ENCODE data around the gene FADS3. TPM values are rescaled to one million over a fixed set of nuclear protein-coding genes. Genes with fewer than 3 reads are reported as not detected.

Gene FADS3
- total and polyA plus RNA-seq, 2 donors (not counting 1 experiment from before 2014, with no cell fraction given): 225 to 256 TPM

DNA sequence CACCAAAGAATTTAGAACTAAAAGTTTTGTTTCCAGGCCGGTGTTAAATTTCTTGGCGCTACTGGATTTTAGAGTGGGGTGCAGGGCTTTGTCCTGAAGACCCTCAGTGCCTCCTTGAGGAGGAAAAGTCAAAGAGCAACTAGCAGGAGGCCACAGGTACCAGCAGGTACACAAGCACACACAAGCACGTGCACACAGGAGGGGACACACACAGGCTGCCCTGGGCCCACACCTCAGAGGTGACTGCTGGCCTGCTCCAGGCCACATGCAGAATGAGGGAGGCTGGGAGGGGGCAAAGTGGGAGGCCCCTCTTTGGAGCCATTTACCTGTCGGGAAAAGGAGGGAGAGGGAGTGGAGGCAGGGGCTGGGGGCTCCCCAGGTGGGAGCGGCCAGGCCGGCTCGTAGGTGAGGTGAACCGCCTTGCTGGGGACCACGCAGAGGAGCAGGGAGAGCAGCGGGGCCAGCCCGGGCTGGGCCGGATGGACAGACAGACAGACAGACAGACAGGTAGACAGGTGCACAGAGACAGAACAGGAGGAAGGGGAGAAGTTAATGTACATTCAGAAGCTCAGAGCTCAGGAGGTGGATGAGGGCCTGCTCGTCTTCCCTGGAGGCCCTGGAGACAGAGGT, 13.8 kb upstream of the FADS3 start:
- Mint-ChIP-seq H3K9me3 (ENCODE audit: insufficient read depth) (no peaks in the 10 kb centered on the region), H3K27me3 (peaks cover 4% of the 10 kb centered on the region), H3K4me1 (no peaks in the 10 kb centered on the region), H3K27ac (no peak overlapping the region), H3K4me3 (no peak overlapping the region)
- H3K79me2 ChIP-seq (ENCODE audit: control insufficient read depth, insufficient read depth, low read length): no peaks in the 10 kb centered on the region
- H3K36me3 ChIP-seq (replicated peaks in 1 of 2; ENCODE audit: control extremely low read depth in 1 of 2, control insufficient read depth in 1 of 2, extremely low read depth in 1 of 2, insufficient read depth in 2 of 2, low read length in 1 of 2): no peaks in the 10 kb centered on the region
- H3K9ac ChIP-seq (ENCODE audit: low read length): no peak overlapping the region
- no peaks in the 10 kb centered on the region for H4K20me1 ChIP-seq (ENCODE audit: control insufficient read depth, insufficient read depth, low read length, poor library complexity, severe bottlenecking)
- WGBS (ENCODE audit: insufficient coverage): 98% methylated on average over 10 of the region's 13 CpGs
- DNase-seq (no peak), ATAC-seq (ENCODE audit: low read depth) (no peak)
- peaks cover 0 to 9% of the 10 kb centered on the region in 2 donors for H3K4me1 ChIP-seq (ENCODE audit: control insufficient read depth in 2 of 2, insufficient read depth in 2 of 2, low read length in 2 of 2)
- no peak overlapping the region for H3K4me2 ChIP-seq (replicated peaks; ENCODE audit: low read depth, low read length, poor library complexity, severe bottlenecking)
- H3K27ac ChIP-seq (ENCODE audit: low read length in 2 of 2): no peak overlapping the region
- peaks cover 0 to 6% (median 0%) of the 10 kb centered on the region in 3 donors for H3K9me3 ChIP-seq (ENCODE audit: control extremely low read depth in 1 of 3, control insufficient read depth in 2 of 3, insufficient read depth in 1 of 3, low read length in 2 of 3)
- TF ChIP-seq, protein P1, sequence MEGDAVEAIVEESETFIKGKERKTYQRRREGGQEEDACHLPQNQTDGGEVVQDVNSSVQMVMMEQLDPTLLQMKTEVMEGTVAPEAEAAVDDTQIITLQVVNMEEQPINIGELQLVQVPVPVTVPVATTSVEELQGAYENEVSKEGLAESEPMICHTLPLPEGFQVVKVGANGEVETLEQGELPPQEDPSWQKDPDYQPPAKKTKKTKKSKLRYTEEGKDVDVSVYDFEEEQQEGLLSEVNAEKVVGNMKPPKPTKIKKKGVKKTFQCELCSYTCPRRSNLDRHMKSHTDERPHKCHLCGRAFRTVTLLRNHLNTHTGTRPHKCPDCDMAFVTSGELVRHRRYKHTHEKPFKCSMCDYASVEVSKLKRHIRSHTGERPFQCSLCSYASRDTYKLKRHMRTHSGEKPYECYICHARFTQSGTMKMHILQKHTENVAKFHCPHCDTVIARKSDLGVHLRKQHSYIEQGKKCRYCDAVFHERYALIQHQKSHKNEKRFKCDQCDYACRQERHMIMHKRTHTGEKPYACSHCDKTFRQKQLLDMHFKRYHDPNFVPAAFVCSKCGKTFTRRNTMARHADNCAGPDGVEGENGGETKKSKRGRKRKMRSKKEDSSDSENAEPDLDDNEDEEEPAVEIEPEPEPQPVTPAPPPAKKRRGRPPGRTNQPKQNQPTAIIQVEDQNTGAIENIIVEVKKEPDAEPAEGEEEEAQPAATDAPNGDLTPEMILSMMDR (IDR thresholded peaks at IDR 0.05): no peak
- no peak for TF ChIP-seq EZH2 (IDR thresholded peaks at IDR 0.05; ENCODE audit: borderline replicate concordance, insufficient read depth, low read depth, low read length, poor library complexity, severe bottlenecking)
- ChIA-PET POLR2A (no interaction called here), CTCF (interaction anchor here (1.8 to 12.0 kb wide), 2 partner anchors 42 to 179 kb away, joined by 6 to 424 read pairs; no protein-coding TSS in a partner anchor)
- H3K4me3 ChIP-seq (ENCODE audit: control extremely low read depth in 1 of 5, extremely low read depth in 1 of 5, insufficient read depth in 1 of 5, low read depth in 2 of 5, low read length in 4 of 5): no peak overlapping the region
- H3K27me3 ChIP-seq (replicated peaks in 1 of 4; ENCODE audit: control extremely low read depth in 1 of 4, control insufficient read depth in 3 of 4, insufficient read depth in 4 of 4, low read length in 3 of 4): peaks cover 0 to 3% (median 2%) of the 10 kb centered on the region in 4 experiments
- intact Hi-C loops (cut with micrococcal nuclease): no loop called here
- H2AFZ ChIP-seq (ENCODE audit: insufficient read depth, low read depth, low read length, poor library complexity, severe bottlenecking): no peak overlapping the region

GRCh38 chr11:61904539-61905048, 13.2 kb upstream of the FADS3 start:
- Histone ChIP-seq H2AFZ (ENCODE audit: insufficient read depth, low read depth, low read length, poor library complexity, severe bottlenecking) (peak overlapping the region; percentile 25), H3K27ac (ENCODE audit: low read length in 2 of 2) (no peak overlapping the region), H3K9me3 (ENCODE audit: control extremely low read depth in 1 of 3, control insufficient read depth in 2 of 3, insufficient read depth in 1 of 3, low read length in 2 of 3) (peaks cover 0 to 6% (median 0%) of the 10 kb centered on the region in 3 donors), H4K20me1 (ENCODE audit: control insufficient read depth, insufficient read depth, low read length, poor library complexity, severe bottlenecking) (no peaks in the 10 kb centered on the region), H3K9ac (ENCODE audit: low read length) (no peak overlapping the region), H3K4me2 (replicated peaks; ENCODE audit: low read depth, low read length, poor library complexity, severe bottlenecking) (peak overlapping the region; percentile 4), H3K4me3 (ENCODE audit: control extremely low read depth in 1 of 5, extremely low read depth in 1 of 5, insufficient read depth in 1 of 5, low read depth in 2 of 5, low read length in 4 of 5) (no peak overlapping the region), H3K4me1 (ENCODE audit: control insufficient read depth in 2 of 2, insufficient read depth in 2 of 2, low read length in 2 of 2) (peaks cover under 1 to 13% of the 10 kb centered on the region in 2 donors), H3K27me3 (replicated peaks in 1 of 4; ENCODE audit: control extremely low read depth in 1 of 4, control insufficient read depth in 3 of 4, insufficient read depth in 4 of 4, low read length in 3 of 4) (peaks cover 0 to 3% (median 2%) of the 10 kb centered on the region in 4 experiments), H3K79me2 (ENCODE audit: control insufficient read depth, insufficient read depth, low read length) (no peaks in the 10 kb centered on the region), H3K36me3 (replicated peaks in 1 of 2; ENCODE audit: control extremely low read depth in 1 of 2, control insufficient read depth in 1 of 2, extremely low read depth in 1 of 2, insufficient read depth in 2 of 2, low read length in 1 of 2) (no peaks in the 10 kb centered on the region)
- no peaks in the 10 kb centered on the region for H3K9me3 Mint-ChIP-seq (ENCODE audit: insufficient read depth)
- no peaks in the 10 kb centered on the region for H3K4me1 Mint-ChIP-seq
- no peak overlapping the region for H3K4me3 Mint-ChIP-seq
- TF ChIP-seq, protein P1 (IDR thresholded peaks at IDR 0.05): no peak
- TF ChIP-seq EZH2 (IDR thresholded peaks at IDR 0.05; ENCODE audit: borderline replicate concordance, insufficient read depth, low read depth, low read length, poor library complexity, severe bottlenecking): no peak
- ATAC-seq (ENCODE audit: low read depth) (no peak), DNase-seq (no peak)
- peaks cover 4% of the 10 kb centered on the region for H3K27me3 Mint-ChIP-seq
- intact Hi-C loops (cut with micrococcal nuclease): no loop called here
- ChIA-PET CTCF (interaction anchor here (1.8 to 12.0 kb wide), 2 partner anchors 43 to 179 kb away, joined by 6 to 424 read pairs; no protein-coding TSS in a partner anchor), POLR2A (interaction anchor here (0.5 kb wide), 1 partner anchor 25 kb away, joined by 3 read pairs; no protein-coding TSS in a partner anchor)
- 44% methylated on average over 18 of the region's 19 CpGs for WGBS (ENCODE audit: insufficient coverage)
- H3K27ac Mint-ChIP-seq: no peak overlapping the region
